CD4-positive, alpha-beta T cell treated with Interleukin-4 for 1 hour (primary cell): ENCODE data around the gene CFAP54.

Source experiments
- DNase-seq, 2 donors: peaks; one replicate each; pipeline ENCODE4 v3.0.0-alpha.2; 2020 to 2022

CFAP54 gene

GRCh38 chr12:96906498-96906848 is 417.1 kb downstream of the CFAP54 start:
- DNase-seq, result no peak

- DNase-seq, result peak; percentile 85 to 87
Measured at GRCh38 chr12:96906849-96907670, 417.7 kb downstream of the CFAP54 start, which contains the start of gene NEDD1. Gene NEDD1 (plus strand): TSS chr12:96907257. CDS start chr12:96909760, 2,503 bp downstream.

- peak in 1 of 2 donors; percentile 45 for DNase-seq
Measured at GRCh38 chr12:96907671-96908422, 418.5 kb downstream of the CFAP54 start.

- DNase-seq, result no peak
Measured at GRCh38 chr12:96908423-96908675, 419.0 kb downstream of the CFAP54 start.

- no peak for DNase-seq
Measured at GRCh38 chr12:96912261-96912660, 422.9 kb downstream of the CFAP54 start.

- DNase-seq, result no peak
Measured at GRCh38 chr12:96912943-96913342, 423.6 kb downstream of the CFAP54 start.

- DNase-seq, result no peak
Measured at GRCh38 chr12:96919510-96920210, 430.3 kb downstream of the CFAP54 start.
